BE2C (cell line): ENCODE measurements around the gene CHST7.
A peak's percentile ranks its signal among the peaks of the same experiment; 100 is the strongest.

Source experiments
- DNase-seq: peaks from one replicate; pipeline ENCODE4 v3.0.0-alpha.2; 2020
- H3K27me3 ChIP-seq: fragments of 250-450 bp; sonication (Bioruptor Pico); 2 replicates; pipeline ENCODE4 v1.5.1; 2020; ENCODE audit warnings: mild to moderate bottlenecking
- H3K36me3 ChIP-seq: fragments of 250-450 bp; sonication (Bioruptor Pico); 2 replicates; pipeline ENCODE4 v1.5.1; 2020; ENCODE audit warnings: mild to moderate bottlenecking
- H3K4me1 ChIP-seq: fragments of 250-450 bp; sonication (Bioruptor Pico); 2 replicates; pipeline ENCODE4 v1.5.1; 2020
- H3K4me3 ChIP-seq: 2 replicates; pipeline ENCODE4 v1.5.1; 2011; ENCODE audit warnings: low read depth, low read length
- H3K9me3 ChIP-seq: fragments of 250-450 bp; sonication (Bioruptor Pico); 2 replicates; pipeline ENCODE4 v1.5.1; 2020
- TF ChIP-seq, protein P1 (sequence below): IDR thresholded peaks from 2 replicates; pipeline ENCODE4 v1.5.1; 2012; ENCODE audit warnings: mild to moderate bottlenecking, low read depth, low read length

Gene CHST7

GRCh38 chrX:46635186-46635585 is 61.6 kb downstream of the CHST7 start:
- Histone ChIP-seq H3K9me3 (no peaks in the 10 kb centered on the region), H3K4me3 (no peak overlapping the region), H3K36me3 (no peaks in the 10 kb centered on the region), H3K27me3 (no peaks in the 10 kb centered on the region), H3K4me1 (no peaks in the 10 kb centered on the region)
- TF ChIP-seq, protein P1, sequence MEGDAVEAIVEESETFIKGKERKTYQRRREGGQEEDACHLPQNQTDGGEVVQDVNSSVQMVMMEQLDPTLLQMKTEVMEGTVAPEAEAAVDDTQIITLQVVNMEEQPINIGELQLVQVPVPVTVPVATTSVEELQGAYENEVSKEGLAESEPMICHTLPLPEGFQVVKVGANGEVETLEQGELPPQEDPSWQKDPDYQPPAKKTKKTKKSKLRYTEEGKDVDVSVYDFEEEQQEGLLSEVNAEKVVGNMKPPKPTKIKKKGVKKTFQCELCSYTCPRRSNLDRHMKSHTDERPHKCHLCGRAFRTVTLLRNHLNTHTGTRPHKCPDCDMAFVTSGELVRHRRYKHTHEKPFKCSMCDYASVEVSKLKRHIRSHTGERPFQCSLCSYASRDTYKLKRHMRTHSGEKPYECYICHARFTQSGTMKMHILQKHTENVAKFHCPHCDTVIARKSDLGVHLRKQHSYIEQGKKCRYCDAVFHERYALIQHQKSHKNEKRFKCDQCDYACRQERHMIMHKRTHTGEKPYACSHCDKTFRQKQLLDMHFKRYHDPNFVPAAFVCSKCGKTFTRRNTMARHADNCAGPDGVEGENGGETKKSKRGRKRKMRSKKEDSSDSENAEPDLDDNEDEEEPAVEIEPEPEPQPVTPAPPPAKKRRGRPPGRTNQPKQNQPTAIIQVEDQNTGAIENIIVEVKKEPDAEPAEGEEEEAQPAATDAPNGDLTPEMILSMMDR, result no peak
- DNase-seq, result no peak

DNA sequence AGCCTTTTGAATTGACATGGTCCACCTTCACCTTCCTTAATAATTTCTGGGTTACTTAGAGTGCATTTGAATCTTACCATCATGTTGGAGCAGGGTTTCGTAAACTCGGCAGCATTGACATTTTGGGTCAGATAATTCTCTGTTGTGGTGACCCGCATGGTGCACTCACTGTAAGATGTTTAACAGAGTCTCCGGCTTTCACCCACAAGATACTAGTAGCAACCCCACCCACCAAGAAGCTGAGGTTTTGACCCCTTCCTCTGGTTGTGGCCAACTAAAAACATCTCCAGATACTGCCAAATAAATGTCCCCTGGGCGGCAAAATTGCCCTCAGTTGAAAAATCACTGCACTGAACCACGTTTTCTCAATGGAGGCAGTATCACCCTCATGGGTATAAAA is 62.7 kb downstream of the CHST7 start:
- Histone ChIP-seq H3K9me3 (no peaks in the 10 kb centered on the region), H3K4me1 (no peaks in the 10 kb centered on the region), H3K4me3 (no peak overlapping the region), H3K27me3 (no peaks in the 10 kb centered on the region), H3K36me3 (no peaks in the 10 kb centered on the region)
- TF ChIP-seq, protein P1, result no peak
- no peak for DNase-seq

DNA sequence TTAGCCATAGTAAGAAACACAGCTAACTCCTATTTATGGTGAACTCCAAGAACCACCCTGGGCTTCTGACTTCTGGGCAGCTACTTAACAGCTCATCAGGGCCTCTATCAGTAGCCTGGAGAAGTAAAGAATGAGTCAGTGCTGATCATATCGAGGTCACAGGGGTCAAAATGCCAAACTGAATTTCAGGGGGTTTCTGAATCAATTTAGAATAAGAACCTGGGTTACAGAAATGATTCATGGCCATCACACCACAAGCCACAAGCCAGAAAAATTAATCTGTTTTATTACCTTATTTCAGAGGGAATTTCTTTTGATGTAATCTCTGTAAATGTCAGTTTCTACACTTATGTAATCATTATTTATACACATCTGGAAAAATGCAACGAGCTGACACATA is 64.4 kb downstream of the CHST7 start:
- no peaks in the 10 kb centered on the region for H3K9me3 ChIP-seq
- H3K36me3 ChIP-seq, result no peaks in the 10 kb centered on the region
- no peaks in the 10 kb centered on the region for H3K4me1 ChIP-seq
- H3K4me3 ChIP-seq, result no peak overlapping the region
- TF ChIP-seq, protein P1, result no peak
- no peak for DNase-seq
- H3K27me3 ChIP-seq, result no peaks in the 10 kb centered on the region

DNA sequence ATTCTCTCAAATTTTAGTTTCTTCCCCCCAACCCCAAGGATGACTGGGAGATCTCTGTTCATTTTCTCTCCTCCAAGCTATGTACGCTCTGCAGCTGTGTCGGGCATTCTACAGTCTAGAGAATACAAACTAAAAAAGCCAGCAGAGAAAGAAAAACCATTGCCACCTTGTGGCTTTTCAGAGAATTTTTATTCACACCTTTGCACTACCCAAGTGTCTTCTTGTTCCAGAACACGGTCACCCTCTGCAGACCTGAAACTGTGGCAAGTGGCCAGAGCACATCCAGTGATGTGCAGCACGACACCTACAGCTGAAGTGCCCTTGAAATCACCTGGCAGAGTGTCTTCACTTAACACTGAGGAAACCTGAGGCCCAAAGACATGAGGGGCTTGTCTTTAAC is 68.6 kb downstream of the CHST7 start:
- no peaks in the 10 kb centered on the region for H3K27me3 ChIP-seq
- no peak overlapping the region for H3K4me3 ChIP-seq
- no peaks in the 10 kb centered on the region for H3K9me3 ChIP-seq
- TF ChIP-seq, protein P1, result peak; percentile 22; the same call in 1 of the 2 replicates
- DNase-seq, result no peak
- H3K36me3 ChIP-seq, result no peaks in the 10 kb centered on the region
- no peaks in the 10 kb centered on the region for H3K4me1 ChIP-seq

DNA sequence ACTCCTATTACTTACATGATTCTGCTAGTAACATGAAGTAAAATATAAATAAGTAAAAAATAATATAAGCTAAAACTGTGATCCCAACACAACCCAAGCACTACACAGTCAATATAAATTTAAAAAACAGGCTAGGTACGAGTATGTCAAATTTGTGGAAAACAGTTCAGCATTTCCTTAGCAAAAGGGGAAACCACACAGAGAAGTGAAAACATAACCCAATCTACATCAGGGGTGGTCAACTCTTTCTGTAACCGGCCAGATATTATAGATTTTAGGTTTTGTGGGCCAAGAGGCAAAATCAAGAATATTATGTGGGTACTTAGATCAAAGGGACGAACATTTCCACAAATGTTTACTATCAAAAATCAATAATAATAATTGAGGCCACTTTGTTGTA is 70.1 kb downstream of the CHST7 start:
- no peak overlapping the region for H3K4me3 ChIP-seq
- H3K27me3 ChIP-seq, result no peaks in the 10 kb centered on the region
- TF ChIP-seq, protein P1, result no peak
- DNase-seq, result no peak
- H3K9me3 ChIP-seq, result no peaks in the 10 kb centered on the region
- no peaks in the 10 kb centered on the region for H3K4me1 ChIP-seq
- no peaks in the 10 kb centered on the region for H3K36me3 ChIP-seq

DNA sequence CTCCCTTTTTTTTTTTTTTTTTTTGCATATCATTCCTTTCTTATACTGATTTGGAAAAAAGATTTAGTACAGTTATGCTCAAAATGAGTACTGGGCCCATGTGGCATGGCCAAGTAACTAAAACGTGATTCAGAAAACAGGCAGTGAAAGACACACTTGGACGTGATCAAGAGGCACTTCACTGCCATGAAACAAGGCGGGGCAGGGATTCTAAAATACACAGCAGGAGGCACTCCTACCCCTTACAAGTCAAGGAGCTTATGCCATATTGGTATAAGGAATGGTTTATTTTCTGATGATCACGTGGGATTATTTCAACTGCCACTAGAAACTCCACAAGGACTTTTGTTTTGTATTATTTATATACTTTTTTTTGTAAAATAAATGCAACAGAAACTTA is 72.0 kb downstream of the CHST7 start:
- TF ChIP-seq, protein P1, result no peak
- DNase-seq, result no peak
- Histone ChIP-seq H3K4me3 (no peak overlapping the region), H3K4me1 (no peaks in the 10 kb centered on the region), H3K27me3 (no peaks in the 10 kb centered on the region), H3K36me3 (no peaks in the 10 kb centered on the region), H3K9me3 (no peaks in the 10 kb centered on the region)
